Prostate gland (tissue), 2 donors: Measurements from ENCODE around the gene TMEM50A. TPM values are rescaled to one million over a fixed set of nuclear protein-coding genes. Genes with fewer than 3 reads are reported as not detected.
"Not testable (repeated sequence)": the region's sequence is repeated elsewhere in the genome, so short reads cannot be mapped to it uniquely, and the experiment has no call there.

Experiments
- DNase-seq: peaks from one replicate; pipeline ENCODE4 v3.0.0-alpha.2; 2019; ENCODE audit warnings: low spot score
- H3K27ac ChIP-seq, 2 donors: fragments of 200-600 bp; sonication (generic); 2 replicates each; pipeline ENCODE4 v1.5.1; 2017 to 2019
- H3K27me3 ChIP-seq: fragments of 200-600 bp; sonication (generic); replicated peaks from 2 replicates; pipeline ENCODE4 v1.5.1; 2019; ENCODE audit not compliant: insufficient read depth
- H3K36me3 ChIP-seq, 2 donors: fragments of 200-600 bp; sonication (generic); 1 replicate in 1 of 2; 2 replicates in 1 of 2; pipeline versions ENCODE4 v1.5.1 to v1.8.1; 2017 to 2019
- H3K4me1 ChIP-seq: fragments of 200-600 bp; sonication (generic); replicated peaks from 2 replicates; pipeline ENCODE4 v1.5.1; 2019
- H3K4me3 ChIP-seq, 2 donors: fragments of 200-600 bp; sonication (generic); 2 replicates each; pipeline ENCODE4 v1.5.1; 2017 to 2019
- H3K9me3 ChIP-seq: fragments of 200-600 bp; sonication (generic); 2 replicates; pipeline ENCODE4 v1.5.1; 2017
- CTCF ChIP-seq, 4 experiments: fragments of 200-600 bp in 2 of 4; fragments of 450-650 bp in 2 of 4; sonication (generic) in 2 of 4; IDR thresholded peaks; 1 replicate in 3 of 4; 2 replicates in 1 of 4; pipeline ENCODE4 v1.5.1; 2016 to 2019; ENCODE audit warnings: antibody characterized with exemption in 4 of 4, mild to moderate bottlenecking in 2 of 4, moderate library complexity in 2 of 4
- POLR2A ChIP-seq: fragments of 450-650 bp; IDR thresholded peaks from one replicate; pipeline ENCODE4 v1.6.1; 2016; ENCODE audit warnings: antibody characterized with exemption, mild to moderate bottlenecking
- POLR2AphosphoS5 ChIP-seq: sonication (generic); formaldehyde crosslinking; IDR thresholded peaks from one replicate; pipeline ENCODE4 v1.6.1; 2017; ENCODE audit warnings: antibody characterized with exemption
- WGBS: methylation state at CpG from one replicate; pipeline ENCODE4 v1.1.5; 2018; 5-methylcytosine and 5-hydroxymethylcytosine counted together
- intact Hi-C: fragments of 100-400 bp; cut with DNase I; formaldehyde crosslinking; loops from one replicate; pipeline ENCODE4 v1.14.2; 2022
- total RNA-seq, 2 donors: library from RNA; depleted of rRNA; stranded (reverse); fragments of >200 nt; gene quantifications; one replicate each; pipeline ENCODE4 v1.1.0, GENCODE V29; 2016

TMEM50A gene
- total RNA-seq: 10 to 100 TPM; 70.0 to 90.6 TPM

- intact Hi-C loops: no loop called here
- WGBS: under 1% methylated on average over 69 of the region's 75 CpGs
- H3K4me3 ChIP-seq: peak within 1 kb of the TSS; percentile 76 to 94
Observed at GRCh38 chr1:25338188-25338981, at the start of gene TMEM50A. TMEM50A (plus strand) TSS chr1:25338334; CDS start chr1:25340487, 2,153 bp downstream.

GRCh38 chr1:25288573-25289101 is 49.5 kb upstream of the TMEM50A start:
- H3K4me1 ChIP-seq, intact Hi-C loops, H3K27me3 ChIP-seq, H3K36me3 ChIP-seq, H3K27ac ChIP-seq, H3K4me3 ChIP-seq, DNase-seq, H3K9me3 ChIP-seq: not testable (repeated sequence)
- WGBS: 56% methylated on average over 2 of the region's 8 CpGs

More at GRCh38 chr1:25338188-25338981, at the start of gene TMEM50A:
- Histone ChIP-seq H3K4me1 (no peaks in the 10 kb centered on the region), H3K27me3 (no peaks in the 10 kb centered on the region), H3K9me3 (no peaks in the 10 kb centered on the region), H3K36me3 (no peaks in the 10 kb centered on the region), H3K27ac (peak within 1 kb of the TSS; percentile 93 to 96)
- TF ChIP-seq CTCF (IDR thresholded peaks at IDR 0.05) (peak in 1 of 4 experiments; percentile 10), POLR2A (peak; percentile 95), POLR2AphosphoS5 (peak; percentile 95)
- DNase-seq: peak; percentile 85

DNA sequence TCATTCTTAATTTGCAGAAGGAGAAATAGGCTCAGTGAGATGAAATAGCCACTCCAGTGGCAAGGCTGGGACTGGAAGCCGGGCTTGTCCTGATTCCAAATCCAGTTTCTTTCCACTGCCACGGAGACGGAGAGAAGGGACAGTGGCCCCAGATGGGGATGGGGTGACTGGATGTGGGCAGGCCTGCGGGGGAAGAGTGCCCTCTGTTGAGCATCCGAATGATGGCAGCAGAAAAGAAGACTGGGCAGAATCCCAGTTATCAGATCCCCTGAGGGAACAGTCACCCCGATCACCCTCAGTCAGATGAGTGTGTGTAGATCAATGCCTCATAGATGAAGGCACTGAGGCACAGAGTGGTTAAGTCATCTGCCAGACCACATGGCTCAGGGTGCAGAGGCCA is 48.1 kb upstream of the TMEM50A start:
- H3K36me3 ChIP-seq, intact Hi-C loops, H3K4me1 ChIP-seq, H3K27ac ChIP-seq, DNase-seq, H3K4me3 ChIP-seq, H3K9me3 ChIP-seq, H3K27me3 ChIP-seq: not testable (repeated sequence)
- WGBS: 12% methylated on average over 4 of the region's 6 CpGs

- H3K36me3 ChIP-seq, H3K4me3 ChIP-seq, H3K27ac ChIP-seq, intact Hi-C loops, DNase-seq, H3K4me1 ChIP-seq, H3K27me3 ChIP-seq, H3K9me3 ChIP-seq: not testable (repeated sequence)
- WGBS: 94% methylated on average over 2 of the region's 2 CpGs
Observed at GRCh38 chr1:25293426-25293825, 44.7 kb upstream of the TMEM50A start.

- H3K27me3 ChIP-seq, H3K4me3 ChIP-seq, H3K9me3 ChIP-seq, intact Hi-C loops, H3K36me3 ChIP-seq, H3K27ac ChIP-seq, H3K4me1 ChIP-seq, DNase-seq: not testable (repeated sequence)
- WGBS: 67% methylated on average over 6 of the region's 14 CpGs
Observed at GRCh38 chr1:25294889-25295826, 43.0 kb upstream of the TMEM50A start.

DNA sequence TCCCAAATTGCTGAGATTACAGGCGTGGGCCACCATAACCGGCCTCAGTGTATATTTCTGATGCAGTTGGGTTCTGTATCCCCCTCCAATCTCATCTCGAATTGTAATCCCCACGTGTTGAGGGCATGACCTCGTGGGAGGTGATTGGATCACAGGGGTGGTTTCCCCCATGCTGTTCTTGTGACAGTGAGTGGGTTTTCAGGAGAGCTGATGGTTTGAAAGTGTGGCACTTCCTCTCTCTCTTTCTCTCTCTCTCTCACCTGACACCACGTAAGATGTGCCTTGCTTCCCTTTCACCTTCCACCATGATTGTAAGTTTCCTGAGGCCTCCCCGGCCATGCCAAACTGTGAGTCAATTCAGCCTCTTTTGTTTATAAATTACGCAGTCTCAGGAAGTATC is 41.6 kb upstream of the TMEM50A start:
- DNase-seq, intact Hi-C loops, H3K27me3 ChIP-seq, H3K4me1 ChIP-seq, H3K9me3 ChIP-seq, H3K36me3 ChIP-seq, H3K27ac ChIP-seq, H3K4me3 ChIP-seq: not testable (repeated sequence)
- 86% methylated on average over 8 of the region's 8 CpGs for WGBS

DNA sequence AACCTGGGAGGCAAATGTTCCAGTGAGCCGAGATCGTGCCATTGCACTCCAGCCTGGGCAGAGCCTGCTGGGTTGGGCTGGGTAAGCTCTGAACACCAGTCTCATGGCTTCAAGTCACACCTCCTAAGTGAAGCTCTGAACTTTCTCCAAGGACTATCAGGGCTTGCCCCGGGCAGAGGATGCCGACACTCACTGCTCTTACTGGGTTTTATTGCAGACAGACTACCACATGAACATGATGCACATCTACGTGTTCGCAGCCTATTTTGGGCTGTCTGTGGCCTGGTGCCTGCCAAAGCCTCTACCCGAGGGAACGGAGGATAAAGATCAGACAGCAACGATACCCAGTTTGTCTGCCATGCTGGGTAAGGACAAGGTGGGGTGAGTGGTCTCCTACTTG is 37.4 kb upstream of the TMEM50A start:
- H3K36me3 ChIP-seq, H3K9me3 ChIP-seq, intact Hi-C loops, H3K4me1 ChIP-seq, H3K27ac ChIP-seq, H3K27me3 ChIP-seq, DNase-seq, H3K4me3 ChIP-seq: not testable (repeated sequence)
- WGBS: 60% methylated on average over 8 of the region's 9 CpGs

GRCh38 chr1:25302330-25302729 is 35.8 kb upstream of the TMEM50A start:
- intact Hi-C loops, H3K4me3 ChIP-seq, DNase-seq, H3K36me3 ChIP-seq, H3K27me3 ChIP-seq, H3K4me1 ChIP-seq, H3K27ac ChIP-seq, H3K9me3 ChIP-seq: not testable (repeated sequence)
- 70% methylated on average over 3 of the region's 3 CpGs for WGBS

DNA sequence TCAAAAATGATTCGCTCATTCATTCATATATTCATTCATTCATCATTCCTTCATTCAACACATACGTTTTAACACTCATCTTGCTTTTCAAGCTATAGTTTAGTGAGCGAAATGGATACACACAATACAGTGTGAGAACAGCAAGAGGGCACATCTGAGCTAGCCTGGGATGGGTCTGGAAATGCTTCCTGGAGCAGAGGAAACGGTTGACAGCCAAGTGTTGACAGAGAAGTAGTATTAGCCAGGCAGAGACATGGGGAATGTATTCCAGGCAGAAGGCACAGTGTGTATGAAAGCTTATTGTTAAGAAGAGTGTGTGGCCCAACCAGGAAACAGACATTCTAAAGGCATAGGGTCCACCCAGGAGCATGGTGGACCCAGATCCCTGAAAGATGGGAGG is 33.2 kb upstream of the TMEM50A start:
- H3K27ac ChIP-seq, DNase-seq, H3K4me3 ChIP-seq, H3K4me1 ChIP-seq, H3K27me3 ChIP-seq, H3K9me3 ChIP-seq, H3K36me3 ChIP-seq, intact Hi-C loops: not testable (repeated sequence)
- 77% methylated on average over 4 of the region's 4 CpGs for WGBS

- H3K4me3 ChIP-seq, H3K4me1 ChIP-seq, H3K27me3 ChIP-seq, H3K27ac ChIP-seq, DNase-seq, intact Hi-C loops, H3K36me3 ChIP-seq, H3K9me3 ChIP-seq: not testable (repeated sequence)
- no CpG with 5 or more reads among the region's 1 CpG for WGBS
Observed at GRCh38 chr1:25308168-25308567, 30.0 kb upstream of the TMEM50A start.

DNA sequence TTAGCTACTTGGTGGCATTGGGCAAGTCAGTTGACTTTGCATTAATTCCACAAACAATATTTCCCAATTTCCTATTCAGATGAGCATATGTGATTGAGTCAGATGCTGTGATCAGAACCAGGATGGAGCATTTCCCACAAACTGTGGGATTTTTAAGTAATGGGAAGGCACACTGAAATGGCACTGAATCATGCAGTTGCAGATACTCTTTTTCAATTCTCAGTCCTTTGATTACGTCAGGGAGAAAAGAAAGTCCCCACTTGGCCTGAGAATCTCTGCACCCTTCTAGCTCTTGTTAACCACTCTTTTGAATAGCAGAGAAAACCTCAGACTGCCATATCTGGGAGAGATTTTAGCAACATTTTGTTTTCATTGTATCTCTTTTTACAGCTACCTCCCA is 29.0 kb upstream of the TMEM50A start:
- H3K4me3 ChIP-seq, DNase-seq, H3K36me3 ChIP-seq, H3K9me3 ChIP-seq, H3K27ac ChIP-seq, H3K4me1 ChIP-seq, intact Hi-C loops, H3K27me3 ChIP-seq: not testable (repeated sequence)
- WGBS: 81% methylated on average over 1 of the region's 1 CpG
